ENCODE data around the gene SEMA3A. TPM values are rescaled to one million over a fixed set of nuclear protein-coding genes. Genes with fewer than 3 reads are reported as not detected.
A peak's percentile ranks its signal among the peaks of the same experiment; 100 is the strongest.

The SEMA3A gene
- total and polyA plus RNA-seq, 2 experiments from 2014 or later, result 19.8 to 46.4 TPM

- TF ChIP-seq ZNF462 (CRISPR knock-in tag; IDR thresholded peaks at IDR 0.05) (no peak), EZH2phosphoT487 (IDR thresholded peaks at IDR 0.05; ENCODE audit: unreplicated experiment) (no peak), ZNF114 (CRISPR knock-in tag; IDR thresholded peaks at IDR 0.05) (no peak)
Observed at GRCh38 chr7:84076219-84076618, 118.4 kb downstream of the SEMA3A start (continued).

- Histone ChIP-seq H3K4me3 (no peak overlapping the region), H3K4me2 (no peak overlapping the region), H3K79me2 (replicated peaks; ENCODE audit: insufficient read depth) (peaks cover 28% of the 10 kb centered on the region), H3K27me3 (ENCODE audit: insufficient read depth) (no peaks in the 10 kb centered on the region), H3K4me1 (ENCODE audit: insufficient read depth) (peaks cover 12% of the 10 kb centered on the region; the same call in 1 of the 2 replicates), H3F3A (replicated peaks; ENCODE audit: low read depth) (no peaks in the 10 kb centered on the region), H3K36me3 (ENCODE audit: insufficient read depth) (no peaks in the 10 kb centered on the region), H4K20me1 (replicated peaks; ENCODE audit: insufficient read depth) (no peaks in the 10 kb centered on the region), H2AFZ (no peak overlapping the region), H3K9me2 (ENCODE audit: insufficient read depth) (no peaks in the 10 kb centered on the region), H3K27ac (ENCODE audit: low read depth) (no peak overlapping the region)
- ATAC-seq, result no peak
- no peak for DNase-seq (ENCODE audit: low spot score)
- no peak overlapping the region for H3K4me3 Mint-ChIP-seq
- peak overlapping the region; percentile 29 for H3K27ac Mint-ChIP-seq
- no peaks in the 10 kb centered on the region for H3K9me3 Mint-ChIP-seq
- H3K4me1 Mint-ChIP-seq, result peaks cover 13% of the 10 kb centered on the region
- peaks cover 8% of the 10 kb centered on the region; the same call in 2 of the 3 replicates for H3K36me3 Mint-ChIP-seq (ENCODE audit: low read depth)
- H3K27me3 Mint-ChIP-seq (ENCODE audit: insufficient read depth, low read depth, poor library complexity), result peaks cover 2% of the 10 kb centered on the region
- TF ChIP-seq ZNF462 (CRISPR knock-in tag; IDR thresholded peaks at IDR 0.05) (no peak), ZNF331 (CRISPR knock-in tag; IDR thresholded peaks at IDR 0.05; ENCODE audit: low read depth) (no peak), ZNF114 (CRISPR knock-in tag; IDR thresholded peaks at IDR 0.05) (no peak), EZH2phosphoT487 (IDR thresholded peaks at IDR 0.05; ENCODE audit: unreplicated experiment) (no peak), STAT1 (IDR thresholded peaks at IDR 0.05; ENCODE audit: unreplicated experiment) (no peak), CTCF (conservative IDR thresholded peaks at IDR 0.05; ENCODE audit: low read depth in 2 of 2) (no peak)
Observed at GRCh38 chr7:84073186-84073875, 121.3 kb downstream of the SEMA3A start.
